Measurements from ENCODE around the gene PARVB.
"Not testable (repeated sequence)": the region's sequence is repeated elsewhere in the genome, so short reads cannot be mapped to it uniquely, and the experiment has no call there.

The PARVB gene

GRCh38 chr22:44056649-44057048 lies 32.5 kb downstream of the PARVB start:
- not testable (repeated sequence) for DNase-seq

GRCh38 chr22:44057401-44057987 lies 33.4 kb downstream of the PARVB start:
- DNase-seq, result no peak

DNA sequence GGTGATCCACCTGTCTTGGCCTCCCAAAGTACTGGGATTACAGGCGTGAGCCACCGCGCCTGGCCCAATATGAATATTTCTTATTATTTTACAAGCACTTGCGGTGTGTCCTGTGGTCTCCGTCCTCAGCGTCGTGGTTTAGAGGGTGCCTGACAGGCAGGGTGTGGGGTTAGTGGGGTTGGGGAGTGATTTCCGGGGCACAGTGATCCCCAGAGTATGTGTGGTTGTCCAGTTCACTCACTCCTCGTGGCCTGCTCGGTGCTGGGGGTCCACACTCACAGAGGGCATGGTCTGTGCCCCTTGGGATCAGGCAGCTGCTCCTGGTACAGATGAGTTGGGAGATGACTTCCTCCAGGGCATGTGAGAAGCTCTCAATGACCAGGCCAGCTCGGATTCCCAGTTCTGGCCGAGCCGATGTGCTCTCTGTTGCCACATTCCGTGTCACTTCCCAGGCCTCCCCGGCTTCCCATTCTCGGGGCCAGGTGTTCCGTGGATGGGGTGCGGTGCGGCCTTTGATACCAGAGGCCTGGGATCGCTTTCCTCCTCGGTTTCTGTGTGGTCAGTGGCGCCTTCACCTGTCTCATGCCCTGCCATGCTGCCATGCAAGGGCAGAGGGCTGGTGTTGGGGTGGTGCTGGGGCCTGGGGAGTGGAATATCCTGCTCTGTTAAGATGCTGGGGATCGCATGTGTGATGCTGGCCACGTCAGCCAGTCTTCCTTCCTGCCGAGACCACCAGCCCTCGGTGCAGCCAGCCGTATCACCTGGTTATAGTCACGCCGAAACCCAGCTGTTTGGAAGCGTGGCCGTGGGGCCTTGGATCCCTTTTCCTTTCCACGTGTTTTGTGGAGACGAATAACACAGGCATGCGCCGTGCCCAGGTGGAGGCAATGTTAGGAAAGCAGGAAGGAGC lies 39.6 kb downstream of the PARVB start:
- DNase-seq, result no peak

DNA sequence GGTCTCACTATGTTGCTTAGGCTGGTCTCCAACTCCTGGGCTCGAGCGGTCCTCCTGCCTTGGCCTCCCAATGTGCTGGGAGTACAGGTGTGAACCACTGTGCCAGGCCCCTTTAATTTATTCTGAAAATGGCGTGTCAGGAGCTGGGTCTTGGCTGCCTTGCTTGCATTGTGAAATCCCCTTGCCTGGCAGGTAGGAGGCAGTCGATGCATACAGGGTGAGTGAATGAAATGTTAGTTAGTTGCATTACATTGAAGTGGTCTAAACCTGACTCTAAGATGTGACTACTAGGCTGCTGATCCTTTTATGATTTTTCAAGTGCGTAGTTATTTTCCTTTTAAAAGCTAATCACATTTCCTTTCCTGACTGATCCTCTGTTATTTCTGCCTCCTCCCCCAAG lies 42.9 kb downstream of the PARVB start:
- DNase-seq, result no peak

DNA sequence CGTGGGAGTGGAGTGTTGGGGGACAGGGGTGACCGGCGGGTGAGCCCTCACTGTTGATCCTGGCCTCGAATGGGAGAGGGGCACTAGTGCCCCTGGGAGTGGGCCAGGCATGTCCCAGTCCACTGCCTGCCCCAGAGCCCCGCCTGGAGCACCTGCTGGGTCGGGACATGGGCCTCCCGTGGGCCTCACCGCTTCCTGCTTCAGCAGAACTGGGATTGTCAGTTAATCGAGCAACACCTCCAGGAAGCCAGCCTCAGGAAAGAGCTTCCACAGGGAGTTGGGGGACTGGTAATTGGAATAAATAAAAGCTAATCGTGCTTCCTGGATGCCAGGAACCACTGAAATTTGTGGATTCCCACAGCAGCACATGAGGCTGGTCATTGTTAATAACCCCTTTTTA lies 43.8 kb downstream of the PARVB start:
- no peak for DNase-seq

DNA sequence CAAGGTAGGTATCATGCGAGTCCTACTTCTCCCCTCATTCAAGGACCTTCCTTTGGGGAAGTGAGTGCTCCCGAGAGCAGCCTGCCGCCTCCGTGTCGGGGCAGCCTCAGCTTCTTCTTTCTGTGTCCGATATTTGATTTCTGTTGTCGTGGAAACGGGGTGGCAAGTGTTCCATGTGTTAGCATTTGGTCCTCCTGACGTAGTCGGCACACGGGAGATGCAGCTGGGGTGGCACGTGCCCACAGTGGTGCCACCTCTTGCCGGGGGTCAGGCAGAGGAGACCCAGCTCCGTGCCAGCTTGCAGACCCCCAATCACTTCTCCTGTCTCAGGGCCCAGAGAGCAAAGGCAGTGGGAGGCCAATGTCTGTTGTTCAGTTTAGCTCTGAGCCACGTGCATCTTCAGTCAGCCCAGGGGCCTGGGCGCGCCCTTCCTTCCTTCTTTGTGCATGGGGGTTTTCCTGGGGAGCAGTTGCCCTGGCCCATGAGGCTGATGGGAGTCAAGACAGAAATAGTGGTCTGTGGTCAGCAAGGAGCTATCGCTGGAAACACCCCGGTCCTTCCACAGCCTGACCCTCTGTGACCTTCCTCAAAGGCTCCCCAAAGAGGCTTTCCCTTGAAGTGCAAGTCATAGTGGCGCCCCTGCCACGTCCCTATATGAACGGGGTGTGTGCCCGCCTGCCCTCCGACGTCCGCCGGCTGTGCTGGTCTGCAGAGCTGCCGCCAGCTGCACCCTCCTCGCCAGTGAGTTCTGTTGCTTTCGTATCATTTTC lies 44.5 kb downstream of the PARVB start:
- DNase-seq, result peak; percentile 90 to 94

DNA sequence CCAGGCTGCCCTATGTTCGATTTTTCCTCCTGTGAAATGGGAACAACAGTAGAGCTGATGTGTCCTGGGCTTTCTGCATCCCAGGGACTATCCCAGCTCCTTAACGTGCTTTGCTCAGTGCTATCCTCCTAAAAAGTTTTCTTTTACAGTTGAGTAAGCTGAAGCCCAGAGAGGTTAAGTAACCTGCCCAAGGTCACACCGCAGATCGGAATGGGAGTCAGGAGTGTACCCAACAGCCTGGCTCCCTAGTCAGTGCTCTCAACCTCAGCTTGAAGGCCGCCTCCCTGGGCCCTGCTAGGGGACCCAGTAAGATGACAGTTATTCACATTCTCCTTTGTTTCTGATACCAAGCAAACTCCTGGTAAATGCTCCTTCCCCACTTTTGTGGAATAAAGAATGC lies 45.9 kb downstream of the PARVB start:
- no peak for DNase-seq

DNA sequence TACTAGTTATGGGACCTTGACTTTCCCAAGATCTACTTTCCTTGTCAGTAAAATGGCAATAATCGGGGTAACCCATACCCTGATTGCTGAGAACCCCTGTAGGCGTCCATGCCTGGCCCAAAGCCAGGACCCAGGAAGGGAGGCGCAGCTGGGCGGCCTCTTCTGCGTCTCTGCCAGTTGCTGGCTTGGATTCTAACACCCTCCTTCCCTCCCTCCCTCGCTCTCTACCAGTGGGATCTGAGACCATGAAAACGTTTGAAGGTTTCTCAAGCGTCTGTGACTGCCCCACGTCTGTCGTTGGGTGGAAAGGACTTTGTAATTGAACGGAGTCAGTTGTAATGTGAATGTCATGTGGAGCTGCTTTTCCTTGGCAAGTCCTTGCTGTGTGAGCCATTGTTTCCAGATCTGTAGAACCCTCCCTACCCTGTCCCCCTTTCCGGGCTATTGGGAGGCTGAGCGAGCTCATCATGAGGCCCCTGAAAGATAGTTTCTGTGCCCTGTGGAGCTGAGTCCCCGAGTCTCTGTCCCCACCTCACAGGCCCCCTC lies 47.8 kb downstream of the PARVB start:
- DNase-seq, result no peak

DNA sequence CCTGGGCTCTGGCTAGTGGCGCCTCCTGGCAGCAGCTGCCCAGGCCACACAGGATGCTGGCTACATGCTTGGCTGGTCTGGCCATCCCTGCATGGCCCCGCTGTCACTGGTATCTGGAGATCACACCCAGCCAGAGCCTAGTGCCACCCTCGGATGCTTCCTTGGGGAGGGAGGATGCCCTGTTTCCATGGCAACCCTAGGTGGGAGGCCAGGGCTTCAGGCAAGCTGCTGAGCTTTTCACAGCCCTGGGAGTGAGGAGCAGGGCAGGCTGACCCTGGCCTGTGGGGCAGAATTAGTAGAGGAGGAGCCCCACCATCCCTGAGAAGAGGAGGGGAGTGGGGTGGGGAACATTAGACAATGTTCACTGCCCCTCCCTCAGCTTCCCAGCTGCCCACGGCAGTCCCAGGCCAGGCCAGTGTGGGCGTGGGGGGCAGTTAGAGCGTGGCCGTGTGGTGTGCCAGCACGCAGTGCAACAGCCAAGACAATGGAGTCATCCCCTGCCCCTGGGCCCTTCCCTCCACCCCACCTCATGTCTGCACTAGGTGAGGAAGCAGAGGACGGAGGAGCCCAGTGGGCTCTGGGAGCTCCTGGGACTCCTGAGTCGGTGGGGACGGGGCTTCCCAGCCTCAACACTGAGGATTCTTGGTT lies 50.4 kb downstream of the PARVB start:
- no peak for DNase-seq

- DNase-seq, result no peak
Observed at GRCh38 chr22:44075022-44075421, 50.9 kb downstream of the PARVB start.

- DNase-seq, result no peak
Observed at GRCh38 chr22:44075670-44076069, 51.6 kb downstream of the PARVB start.

DNA sequence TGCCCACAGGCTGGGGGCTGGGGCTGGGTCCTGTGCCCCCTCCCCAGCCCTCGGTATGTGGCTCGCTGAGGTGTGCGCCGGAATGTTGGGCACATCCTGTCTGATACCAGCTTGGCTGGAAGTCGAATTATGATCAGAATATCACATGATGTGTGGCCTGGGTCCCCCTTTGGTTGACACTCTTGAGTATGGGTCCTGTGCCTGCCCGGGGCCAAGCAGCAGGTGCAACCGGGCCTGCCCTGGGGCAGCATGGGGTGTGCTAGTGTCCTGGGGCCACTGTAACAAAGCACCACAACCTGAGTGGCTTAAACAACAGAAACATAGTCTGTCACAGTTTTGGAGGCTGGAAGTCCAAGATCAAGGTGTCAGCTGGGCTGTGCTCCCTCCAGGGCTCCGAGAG lies 52.7 kb downstream of the PARVB start:
- DNase-seq, result no peak

- DNase-seq, result peak; percentile 40 to 71
Observed at GRCh38 chr22:44080936-44081861, 57.1 kb downstream of the PARVB start.

- no peak for DNase-seq
Observed at GRCh38 chr22:44082801-44083200, 58.7 kb downstream of the PARVB start.

DNA sequence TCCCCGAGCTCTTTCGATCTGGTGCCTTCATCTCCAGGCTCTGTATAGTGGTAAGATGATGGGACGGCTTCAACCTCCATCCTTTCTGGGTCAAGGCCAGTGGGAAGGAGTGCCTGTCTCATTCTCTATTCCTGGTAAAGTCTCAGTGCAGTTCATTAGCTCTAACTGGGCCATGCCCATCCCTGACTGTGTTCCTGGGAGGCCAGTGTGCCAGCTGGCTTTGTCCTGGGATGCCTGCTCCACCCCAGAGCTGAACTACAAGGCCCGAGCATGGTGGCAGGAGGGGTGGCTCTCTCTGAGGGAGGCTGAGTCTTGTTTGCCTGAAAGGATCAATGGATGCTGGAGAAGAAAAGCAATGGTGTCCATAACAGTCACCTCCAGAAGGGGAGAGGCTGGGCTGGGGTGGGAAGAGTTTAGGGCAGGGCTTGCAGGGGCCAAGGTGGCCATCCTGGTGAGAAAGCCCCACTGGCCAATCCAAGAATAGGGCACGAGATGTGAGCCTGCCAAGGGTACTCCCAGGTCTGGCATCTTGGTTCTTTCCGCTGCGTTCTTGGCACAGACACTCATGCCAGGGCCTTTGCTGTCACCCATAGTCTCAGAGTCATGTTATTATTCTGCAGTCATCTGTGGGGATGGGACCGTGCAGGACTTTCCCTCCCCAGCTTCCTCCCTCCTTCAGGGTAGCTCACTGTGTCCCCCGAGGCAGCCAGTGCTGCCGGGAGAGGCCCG lies 60.1 kb downstream of the PARVB start:
- no peak for DNase-seq

DNA sequence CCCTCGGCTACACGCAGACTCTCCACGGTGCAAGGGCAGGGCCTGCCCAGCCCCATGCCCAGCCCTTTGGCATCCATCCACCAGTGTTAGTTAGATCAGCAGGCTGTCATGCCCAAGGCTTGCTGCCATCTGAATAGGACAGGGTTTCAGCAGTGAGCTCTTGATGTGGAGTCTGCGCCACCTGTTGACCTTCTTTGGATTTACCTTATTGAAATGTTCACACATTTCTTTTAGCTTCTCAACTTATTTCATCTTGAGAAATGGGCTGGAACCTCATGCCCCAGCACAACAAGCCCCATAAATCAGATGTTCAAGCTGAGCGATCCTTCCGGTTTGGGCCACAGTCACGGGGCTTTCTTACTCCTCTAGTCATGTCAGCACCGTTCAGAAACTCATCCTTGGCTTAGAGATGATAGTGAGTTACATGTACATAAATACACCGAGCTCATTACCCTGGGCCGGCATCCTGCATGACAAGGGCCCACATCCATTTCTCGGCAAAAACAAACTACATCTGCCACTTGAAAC lies 61.7 kb downstream of the PARVB start:
- DNase-seq, result peak; percentile 19 to 40

GRCh38 chr22:44086271-44087088 lies 62.4 kb downstream of the PARVB start:
- no peak for DNase-seq

- DNase-seq, result no peak
Observed at GRCh38 chr22:44087089-44087430, 63.0 kb downstream of the PARVB start.

DNA sequence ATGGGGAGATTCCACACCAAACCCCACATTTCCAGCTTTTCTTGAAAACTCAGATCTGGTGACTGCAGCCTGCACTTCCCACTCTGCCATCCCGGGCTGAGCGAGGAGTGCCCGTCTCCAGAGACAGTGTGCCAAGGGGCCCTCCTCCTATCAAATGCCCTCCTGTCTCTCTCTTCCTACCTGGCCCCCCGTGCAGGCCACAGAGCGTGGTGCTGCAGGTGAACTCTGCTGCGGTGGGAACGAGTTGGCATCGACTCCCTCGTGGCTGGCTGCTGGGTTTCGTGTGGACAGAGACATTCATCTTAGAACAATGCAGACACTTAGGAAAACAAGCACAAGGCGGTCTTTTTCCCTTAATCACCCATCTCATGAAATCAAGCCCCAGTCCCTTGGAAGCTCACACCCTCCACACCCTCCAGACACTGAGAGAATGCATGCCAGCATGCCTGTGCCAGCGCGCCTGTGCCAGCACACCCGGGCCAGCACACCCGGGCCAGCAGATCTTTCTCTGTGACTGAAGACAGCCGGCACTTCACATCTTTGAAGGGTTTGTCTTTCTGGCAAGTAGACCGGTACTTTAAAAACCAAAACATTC lies 65.0 kb downstream of the PARVB start:
- no peak for DNase-seq
